ES-I3 (cell line): ENCODE measurements around the gene EP400.
A peak's percentile ranks its signal among the peaks of the same experiment; 100 is the strongest.

Experiments
- H3K36me3 ChIP-seq: 2 replicates; pipeline ENCODE4 v1.6.1; 2013; ENCODE audit warnings: mild to moderate bottlenecking, low read length, control low read depth, moderate library complexity; ENCODE audit not compliant: insufficient read depth
- H3K4me1 ChIP-seq: 2 replicates; pipeline ENCODE4 v1.6.1; 2013; ENCODE audit warnings: mild to moderate bottlenecking, control low read depth, low read length; ENCODE audit not compliant: insufficient read depth
- H3K9ac ChIP-seq: 2 replicates; pipeline ENCODE4 v1.6.1; 2013; ENCODE audit warnings: low read depth, mild to moderate bottlenecking, low read length, moderate library complexity
- H3K9me3 ChIP-seq: 2 replicates; pipeline ENCODE4 v1.6.1; 2013; ENCODE audit warnings: mild to moderate bottlenecking, low read length, moderate library complexity; ENCODE audit not compliant: control insufficient read depth, insufficient read depth

EP400 gene

DNA sequence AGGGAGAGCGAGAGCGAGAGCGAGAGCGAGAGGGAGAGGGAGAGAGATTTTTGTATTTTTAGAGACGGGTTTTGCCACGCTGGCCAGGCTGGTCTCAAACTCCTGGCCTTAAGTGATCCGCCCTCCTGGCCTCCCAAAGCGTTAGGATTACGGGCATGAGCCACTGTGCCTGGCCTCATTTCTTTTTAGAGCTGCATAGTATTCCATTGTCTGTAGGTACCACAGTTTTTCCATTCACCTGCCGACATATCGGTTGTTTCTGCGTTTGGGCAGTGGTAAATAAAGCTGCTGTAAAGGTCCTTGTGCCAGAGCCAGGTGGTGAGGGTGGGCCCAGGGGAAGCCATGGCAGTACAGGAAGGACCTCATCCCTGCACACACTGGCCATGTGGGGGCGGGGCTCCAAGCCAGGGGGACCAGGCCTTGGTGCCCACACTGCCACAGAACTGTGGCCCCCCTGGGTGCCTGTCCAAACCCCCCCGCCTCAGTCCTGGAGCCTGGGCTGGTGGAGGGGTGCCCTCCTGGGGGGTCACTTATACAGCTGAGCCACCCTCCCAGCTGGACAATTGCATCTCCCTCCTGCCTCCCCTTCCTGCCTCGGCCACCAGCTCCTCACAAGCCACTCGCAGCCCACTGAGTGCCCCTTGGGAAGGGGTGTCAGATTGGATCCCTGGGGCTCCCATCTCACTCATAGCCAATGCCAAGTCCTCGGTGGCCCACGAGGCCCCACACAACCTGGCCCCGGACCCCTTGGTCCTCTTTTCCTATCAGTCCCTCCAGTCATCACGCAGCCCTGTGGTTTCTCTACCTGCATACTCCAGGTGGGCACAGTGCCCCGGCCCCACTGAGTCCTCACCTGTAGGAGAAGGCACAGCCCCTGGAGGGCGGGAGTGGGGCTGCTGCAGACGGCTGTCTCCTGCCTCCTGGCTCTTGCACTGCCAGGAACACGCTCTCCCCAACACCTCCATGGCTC lies 22.3 kb upstream of the EP400 start:
- peaks cover 5% of the 10 kb centered on the region for H3K36me3 ChIP-seq
- H3K9me3 ChIP-seq = no peaks in the 10 kb centered on the region
- H3K4me1 ChIP-seq = no peaks in the 10 kb centered on the region; the same call in 1 of the 2 replicates
- H3K9ac ChIP-seq = peak overlapping the region; percentile 80; the same call in 1 of the 2 replicates

DNA sequence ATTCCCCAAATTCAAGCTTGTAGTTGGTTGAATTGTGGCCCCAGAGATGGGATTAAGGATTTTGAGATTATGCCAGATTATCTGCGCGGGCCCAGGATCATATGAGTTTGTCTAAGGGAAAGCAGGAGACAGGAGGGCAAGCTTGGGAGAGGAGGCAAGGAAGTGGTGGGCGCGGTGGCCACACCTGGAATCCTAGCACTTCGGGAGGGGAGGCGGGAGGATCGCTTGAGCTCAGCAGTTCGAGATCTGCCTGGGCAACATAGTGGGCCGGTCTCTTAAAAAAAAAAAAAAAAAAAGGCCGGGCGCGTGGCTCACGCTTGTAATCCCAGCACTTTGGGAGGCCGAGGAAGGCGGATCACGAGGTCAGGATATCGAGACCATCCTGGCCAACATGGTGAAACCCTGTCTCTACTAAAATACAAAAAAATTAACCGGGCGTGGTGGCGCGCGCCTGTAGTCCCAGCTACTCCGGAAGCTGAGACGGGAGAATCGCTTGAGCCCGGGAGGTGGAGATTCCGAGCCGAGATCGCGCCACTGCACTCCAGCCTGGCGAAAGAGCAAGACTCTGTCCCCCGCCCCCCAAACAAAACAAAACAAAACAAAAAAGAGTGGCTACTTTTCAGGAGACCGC lies 21.5 kb upstream of the EP400 start:
- Histone ChIP-seq H3K36me3 (peaks cover 13% of the 10 kb centered on the region), H3K9me3 (no peaks in the 10 kb centered on the region), H3K9ac (peak overlapping the region; percentile 80), H3K4me1 (no peaks in the 10 kb centered on the region; the same call in 1 of the 2 replicates)

DNA sequence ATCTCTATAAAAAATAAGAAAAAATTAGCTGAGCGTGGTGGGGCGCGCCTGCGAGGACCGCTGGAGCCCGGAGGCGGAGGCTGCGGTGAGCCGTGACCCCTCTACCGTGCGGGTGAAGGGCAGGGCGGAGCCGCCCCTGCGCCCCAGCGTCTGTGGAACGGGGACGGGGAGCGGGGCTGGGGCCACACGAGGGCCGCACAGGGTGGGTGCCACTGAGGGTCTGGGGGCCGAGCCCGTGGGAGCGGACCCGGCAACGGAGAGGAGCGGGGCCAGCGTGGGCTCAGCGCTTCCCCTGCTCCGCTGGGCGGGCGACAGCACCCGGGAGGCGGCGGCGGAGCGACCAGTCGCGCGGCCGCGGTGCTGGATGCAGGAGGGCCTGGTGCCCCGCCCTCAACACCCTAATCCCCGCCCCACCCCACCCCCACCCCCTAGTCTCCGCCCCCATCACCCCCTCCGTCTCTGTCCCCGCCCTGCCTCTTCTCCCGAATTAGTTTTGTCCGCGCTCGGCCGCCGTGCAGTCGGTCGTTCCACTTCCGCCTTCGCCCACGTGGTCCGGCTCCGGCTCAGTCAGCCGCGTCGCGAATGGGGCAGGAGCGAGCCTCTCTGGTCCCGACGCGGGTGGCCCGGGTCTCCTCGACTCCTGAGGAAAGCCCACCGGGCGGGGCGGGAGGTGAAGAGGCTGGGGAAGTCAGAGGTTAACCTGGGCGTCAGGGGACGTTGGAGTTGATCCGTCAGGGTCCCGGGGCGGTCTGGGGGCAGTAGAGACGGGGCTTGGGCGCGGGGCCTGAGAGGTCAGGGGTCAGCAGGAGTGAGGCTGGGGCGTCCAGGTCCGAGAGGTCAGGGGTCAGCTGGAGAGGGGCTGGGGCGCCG lies 20.8 kb upstream of the EP400 start, which contains the start of gene PUS1:
Gene PUS1, plus strand, starts transcription at position 566 of the 870 bp plus-strand sequence. CDS start 447 bp downstream, outside the sequence.
- Histone ChIP-seq H3K9me3 (no peaks in the 10 kb centered on the region), H3K9ac (peak within 1 kb of the TSS; percentile 80), H3K36me3 (peaks cover 20% of the 10 kb centered on the region), H3K4me1 (no peaks in the 10 kb centered on the region; the same call in 1 of the 2 replicates)

GRCh38 chr12:131929581-131930456 lies 19.9 kb upstream of the EP400 start:
- Histone ChIP-seq H3K9ac (peak overlapping the region; percentile 58), H3K36me3 (peaks cover 23% of the 10 kb centered on the region), H3K4me1 (no peaks in the 10 kb centered on the region; the same call in 1 of the 2 replicates), H3K9me3 (no peaks in the 10 kb centered on the region)

- peak overlapping the region; percentile 58; the same call in 1 of the 2 replicates for H3K9ac ChIP-seq
- H3K9me3 ChIP-seq = no peaks in the 10 kb centered on the region
- peaks cover 26% of the 10 kb centered on the region for H3K36me3 ChIP-seq
- H3K4me1 ChIP-seq = no peaks in the 10 kb centered on the region; the same call in 1 of the 2 replicates
Measured at GRCh38 chr12:131930510-131930909, 19.2 kb upstream of the EP400 start.

DNA sequence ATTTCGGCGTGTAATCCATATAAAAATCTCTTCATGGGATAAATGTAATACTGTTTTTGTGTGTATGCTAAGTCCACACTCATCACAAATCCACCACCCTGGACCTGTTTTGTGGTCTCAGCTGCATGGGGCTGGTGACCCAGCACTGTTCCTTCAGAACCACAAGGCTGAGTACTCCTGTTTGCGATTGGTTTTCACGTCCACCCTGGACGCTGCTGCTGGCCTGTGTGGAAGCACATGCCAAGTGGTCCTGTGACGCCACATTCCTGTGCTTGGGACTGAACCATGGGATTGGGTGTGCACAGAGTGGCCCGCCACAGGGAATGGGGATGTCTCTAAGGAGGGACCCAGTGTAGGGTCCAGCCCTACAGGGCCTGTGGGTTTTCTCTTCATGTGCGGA lies 16.4 kb upstream of the EP400 start:
- no peak overlapping the region for H3K9ac ChIP-seq
- H3K36me3 ChIP-seq = peaks cover 33% of the 10 kb centered on the region
- H3K9me3 ChIP-seq = no peaks in the 10 kb centered on the region
- no peaks in the 10 kb centered on the region; the same call in 1 of the 2 replicates for H3K4me1 ChIP-seq

- Histone ChIP-seq H3K9me3 (no peaks in the 10 kb centered on the region), H3K36me3 (peaks cover 33% of the 10 kb centered on the region), H3K9ac (no peak overlapping the region), H3K4me1 (no peaks in the 10 kb centered on the region; the same call in 1 of the 2 replicates)
Measured at GRCh38 chr12:131934535-131934934, 15.2 kb upstream of the EP400 start.

DNA sequence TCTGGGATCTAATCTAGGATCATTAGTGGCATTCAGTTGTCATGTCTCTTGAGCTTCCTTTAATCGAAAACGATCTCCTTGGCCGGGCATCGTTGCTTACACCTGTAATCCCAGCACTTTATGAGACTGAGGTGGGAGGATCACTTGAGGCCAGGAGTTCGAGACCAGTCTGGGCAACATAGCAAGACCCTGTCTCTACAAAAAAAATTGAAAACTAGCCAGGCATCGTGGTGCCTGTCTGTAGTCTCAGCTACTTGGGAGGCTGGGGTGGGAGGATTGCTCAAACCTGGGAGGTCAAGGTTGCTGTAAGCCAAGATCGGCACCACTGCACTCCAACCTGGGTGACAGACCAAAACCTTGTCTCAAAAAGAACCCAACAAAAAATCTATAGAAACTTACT lies 11.7 kb upstream of the EP400 start:
- no peaks in the 10 kb centered on the region for H3K4me1 ChIP-seq
- H3K9ac ChIP-seq = no peak overlapping the region
- H3K36me3 ChIP-seq = peaks cover 38% of the 10 kb centered on the region
- no peaks in the 10 kb centered on the region for H3K9me3 ChIP-seq

- Histone ChIP-seq H3K9ac (no peak overlapping the region), H3K4me1 (no peaks in the 10 kb centered on the region), H3K36me3 (peaks cover 29% of the 10 kb centered on the region), H3K9me3 (no peaks in the 10 kb centered on the region)
Measured at GRCh38 chr12:131939007-131939406, 10.7 kb upstream of the EP400 start.

- no peaks in the 10 kb centered on the region for H3K4me1 ChIP-seq
- H3K36me3 ChIP-seq = peaks cover 25% of the 10 kb centered on the region
- no peak overlapping the region for H3K9ac ChIP-seq
- no peaks in the 10 kb centered on the region for H3K9me3 ChIP-seq
Measured at GRCh38 chr12:131940141-131940547, 9.6 kb upstream of the EP400 start.

GRCh38 chr12:131941116-131941986 lies 8.4 kb upstream of the EP400 start:
- H3K9ac ChIP-seq = no peak overlapping the region
- H3K36me3 ChIP-seq = peaks cover 23% of the 10 kb centered on the region
- H3K4me1 ChIP-seq = no peaks in the 10 kb centered on the region
- H3K9me3 ChIP-seq = no peaks in the 10 kb centered on the region

- Histone ChIP-seq H3K9me3 (no peaks in the 10 kb centered on the region), H3K36me3 (peaks cover 23% of the 10 kb centered on the region), H3K4me1 (no peaks in the 10 kb centered on the region), H3K9ac (no peak overlapping the region)
Measured at GRCh38 chr12:131941987-131942341, 7.8 kb upstream of the EP400 start.
